Panc1 (cell line): ENCODE data around the gene MEF2A.

Experiments
- CTCF ChIP-seq: fragments of 450-650 bp; IDR thresholded peaks from 2 replicates; pipeline ENCODE4 v1.5.1; 2017; ENCODE audit warnings: mild to moderate bottlenecking
- POLR2AphosphoS5 ChIP-seq: IDR thresholded peaks from 2 replicates; pipeline ENCODE4 v1.6.1; 2012; ENCODE audit warnings: mild to moderate bottlenecking, low read depth, low read length, moderate library complexity
- REST ChIP-seq, 2 experiments: IDR thresholded peaks; 2 replicates each; pipeline ENCODE4 v1.6.1; 2011 to 2012; ENCODE audit warnings: low read depth in 2 of 2, control low read depth in 1 of 2, low read length in 1 of 2, mild to moderate bottlenecking in 1 of 2, moderate library complexity in 1 of 2; ENCODE audit not compliant: insufficient read depth in 1 of 2
- SIN3A ChIP-seq: IDR thresholded peaks from 2 replicates; pipeline ENCODE4 v1.6.1; 2012; ENCODE audit warnings: low read depth, mild to moderate bottlenecking, low read length, moderate library complexity, borderline replicate concordance; ENCODE audit not compliant: insufficient read depth
- TCF7L2 ChIP-seq: IDR thresholded peaks from 2 replicates; pipeline ENCODE4 v1.6.1; 2011; ENCODE audit warnings: mild to moderate bottlenecking, low read depth, low read length, inconsistent platforms

GRCh38 chr15:99584081-99584600 lies 18.4 kb downstream of the MEF2A start:
- no peak for TF ChIP-seq CTCF
- TF ChIP-seq REST (IDR thresholded peaks at IDR 0.05; ENCODE audit: insufficient read depth in 1 of 2, low read depth in 2 of 2, low read length in 1 of 2), result no peak
- no peak for TF ChIP-seq POLR2AphosphoS5
- TF ChIP-seq TCF7L2, result no peak
- no peak for TF ChIP-seq SIN3A
